Retinal pigment epithelial cell (primary cell): ENCODE measurements around the gene SCAMP5.

Source experiments
- DNase-seq: peaks from one replicate; pipeline ENCODE4 v3.0.0-alpha.2; 2010; ENCODE audit warnings: low read depth
- H3K4me3 ChIP-seq: 2 replicates; pipeline ENCODE4 v1.5.1; 2011; ENCODE audit warnings: mild to moderate bottlenecking, low read length, control low read depth, moderate library complexity
- TF ChIP-seq, protein P1 (sequence below): conservative IDR thresholded peaks from 2 replicates; pipeline ENCODE4 v1.5.1; 2011; ENCODE audit warnings: low read depth, low read length, control low read depth, inconsistent platforms

SCAMP5 gene

DNA sequence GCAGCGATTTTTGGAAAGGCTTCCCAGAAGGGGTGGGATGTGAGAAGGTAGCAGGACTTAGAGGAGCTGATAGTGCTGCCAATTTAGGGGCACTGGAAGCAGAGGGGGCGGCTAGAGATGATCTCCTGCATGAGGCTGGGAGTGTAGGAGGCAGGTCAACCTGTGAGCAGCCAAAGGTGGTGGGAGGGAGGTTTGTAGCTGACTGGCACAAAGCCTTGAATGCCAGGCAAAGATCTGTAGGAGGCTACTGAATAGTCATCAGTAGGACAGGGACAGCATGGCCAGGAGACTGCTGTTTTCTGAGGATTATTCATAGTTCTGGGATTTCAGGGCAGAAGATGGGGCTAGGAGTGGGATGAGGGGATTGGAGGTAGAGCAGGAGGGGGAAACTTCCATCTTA lies 2.2 kb downstream of the SCAMP5 start:
- no peak for DNase-seq
- TF ChIP-seq, protein P1, sequence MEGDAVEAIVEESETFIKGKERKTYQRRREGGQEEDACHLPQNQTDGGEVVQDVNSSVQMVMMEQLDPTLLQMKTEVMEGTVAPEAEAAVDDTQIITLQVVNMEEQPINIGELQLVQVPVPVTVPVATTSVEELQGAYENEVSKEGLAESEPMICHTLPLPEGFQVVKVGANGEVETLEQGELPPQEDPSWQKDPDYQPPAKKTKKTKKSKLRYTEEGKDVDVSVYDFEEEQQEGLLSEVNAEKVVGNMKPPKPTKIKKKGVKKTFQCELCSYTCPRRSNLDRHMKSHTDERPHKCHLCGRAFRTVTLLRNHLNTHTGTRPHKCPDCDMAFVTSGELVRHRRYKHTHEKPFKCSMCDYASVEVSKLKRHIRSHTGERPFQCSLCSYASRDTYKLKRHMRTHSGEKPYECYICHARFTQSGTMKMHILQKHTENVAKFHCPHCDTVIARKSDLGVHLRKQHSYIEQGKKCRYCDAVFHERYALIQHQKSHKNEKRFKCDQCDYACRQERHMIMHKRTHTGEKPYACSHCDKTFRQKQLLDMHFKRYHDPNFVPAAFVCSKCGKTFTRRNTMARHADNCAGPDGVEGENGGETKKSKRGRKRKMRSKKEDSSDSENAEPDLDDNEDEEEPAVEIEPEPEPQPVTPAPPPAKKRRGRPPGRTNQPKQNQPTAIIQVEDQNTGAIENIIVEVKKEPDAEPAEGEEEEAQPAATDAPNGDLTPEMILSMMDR: no peak
- no peak overlapping the region for H3K4me3 ChIP-seq

DNA sequence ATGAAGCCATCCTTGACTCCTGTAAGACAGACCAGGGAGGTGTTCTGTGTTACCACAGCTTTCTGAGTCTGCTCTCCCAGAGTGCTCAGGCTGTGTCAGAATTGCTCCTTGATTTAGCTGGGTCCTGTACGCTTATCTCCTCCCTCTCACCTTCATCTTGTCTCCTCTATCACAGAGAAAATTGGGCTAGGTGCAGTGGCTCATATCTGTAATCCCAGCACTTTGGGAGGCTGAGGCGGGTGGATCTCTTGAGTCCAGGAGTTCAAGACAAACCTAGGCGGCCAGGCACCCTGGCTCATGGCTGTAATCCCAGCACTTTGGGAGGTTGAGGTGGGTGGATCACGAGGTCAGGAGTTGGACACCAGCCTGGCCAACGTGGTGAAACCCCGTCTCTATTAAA lies 5.9 kb downstream of the SCAMP5 start:
- TF ChIP-seq, protein P1: no peak
- no peak for DNase-seq
- no peak overlapping the region for H3K4me3 ChIP-seq

DNA sequence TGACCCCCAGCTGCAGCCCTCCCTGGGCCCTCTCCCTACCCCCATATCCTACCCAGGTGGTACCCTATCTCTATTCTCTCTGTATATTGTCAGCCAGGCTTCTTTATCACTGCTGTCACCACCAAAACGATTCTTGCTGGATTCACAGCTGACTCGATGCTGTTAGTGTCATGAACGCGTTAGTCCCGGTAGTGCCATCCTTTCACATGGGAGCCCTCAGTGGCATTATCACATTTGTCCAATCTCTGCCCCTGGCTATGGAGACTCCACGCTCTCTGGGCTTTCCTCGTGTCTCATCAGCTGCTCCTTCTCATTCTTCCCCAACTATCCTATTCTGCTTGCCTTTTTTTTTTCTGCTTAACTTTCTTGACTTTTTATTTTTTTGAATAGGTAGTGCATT lies 7.0 kb downstream of the SCAMP5 start:
- no peak for DNase-seq
- no peak overlapping the region for H3K4me3 ChIP-seq
- TF ChIP-seq, protein P1: no peak

- TF ChIP-seq, protein P1: no peak
- no peak for DNase-seq
- no peak overlapping the region for H3K4me3 ChIP-seq
Measured at GRCh38 chr15:75007216-75007615, 11.9 kb downstream of the SCAMP5 start.

- no peak for DNase-seq
- TF ChIP-seq, protein P1: no peak
- no peak overlapping the region for H3K4me3 ChIP-seq
Measured at GRCh38 chr15:75008221-75008625, 12.9 kb downstream of the SCAMP5 start.

DNA sequence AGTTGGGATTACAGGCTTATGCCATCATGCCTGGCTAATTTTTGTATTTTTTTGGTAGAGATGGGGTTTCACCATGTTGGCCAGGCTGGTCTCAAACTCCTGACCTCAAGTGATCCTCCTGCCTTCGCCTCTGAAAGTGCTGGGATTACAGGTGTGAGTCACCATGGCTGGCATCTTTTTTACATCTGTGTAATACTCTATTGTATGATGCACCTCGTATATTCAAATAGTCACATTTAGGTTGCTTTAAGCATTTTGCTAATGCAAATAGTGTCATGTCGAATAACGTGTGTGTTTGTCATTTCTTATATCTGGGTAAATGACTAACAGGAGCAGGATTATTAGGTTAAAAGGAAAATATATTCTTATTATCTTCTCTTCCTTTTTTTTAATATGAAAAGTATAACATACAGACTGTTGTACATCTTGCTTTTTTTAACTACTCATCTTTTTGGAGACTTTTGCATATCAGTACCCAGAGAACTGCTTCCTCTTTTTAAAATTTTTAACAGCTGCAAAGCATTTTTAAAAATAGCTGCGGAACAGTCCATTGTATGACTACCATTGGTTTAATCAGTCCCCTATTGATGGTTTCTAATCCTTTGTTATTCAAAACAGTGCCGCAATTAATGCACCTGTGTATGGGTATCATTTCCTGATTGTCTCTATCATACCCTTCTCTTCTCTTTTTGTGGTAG lies 13.4 kb downstream of the SCAMP5 start:
- TF ChIP-seq, protein P1: no peak
- no peak overlapping the region for H3K4me3 ChIP-seq
- no peak for DNase-seq

GRCh38 chr15:75016431-75016830 lies 21.1 kb downstream of the SCAMP5 start:
- TF ChIP-seq, protein P1: no peak
- DNase-seq: no peak
- H3K4me3 ChIP-seq: no peak overlapping the region
